Measurements from ENCODE around the gene SLC35B3.
"Not testable (repeated sequence)": the region's sequence is repeated elsewhere in the genome, so short reads cannot be mapped to it uniquely, and the experiment has no call there.

Gene SLC35B3

GRCh38 chr6:8414844-8415243, 20.5 kb downstream of the SLC35B3 start:
- no peak for DNase-seq (ENCODE audit: low read depth)

DNA sequence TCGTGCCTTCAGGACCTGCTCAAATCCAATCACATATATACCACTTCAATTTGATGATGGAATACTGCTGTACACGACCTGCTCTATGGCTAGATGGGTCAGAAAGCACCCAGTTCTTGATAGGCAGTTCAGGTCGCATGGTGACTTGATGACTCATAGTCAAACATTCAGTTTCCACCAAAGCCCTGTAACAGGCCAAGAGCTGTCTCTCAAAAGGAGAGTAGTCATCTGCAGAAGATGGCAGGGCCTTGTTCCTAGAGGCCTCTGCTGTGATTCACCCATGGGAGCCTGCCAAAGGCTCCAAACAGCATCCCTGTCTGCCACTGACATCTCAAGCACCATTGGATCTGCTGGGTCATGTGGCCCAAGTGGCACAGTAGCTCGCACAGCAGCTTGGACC, 29.4 kb downstream of the SLC35B3 start:
- not testable (repeated sequence) for DNase-seq (ENCODE audit: low read depth)

DNA sequence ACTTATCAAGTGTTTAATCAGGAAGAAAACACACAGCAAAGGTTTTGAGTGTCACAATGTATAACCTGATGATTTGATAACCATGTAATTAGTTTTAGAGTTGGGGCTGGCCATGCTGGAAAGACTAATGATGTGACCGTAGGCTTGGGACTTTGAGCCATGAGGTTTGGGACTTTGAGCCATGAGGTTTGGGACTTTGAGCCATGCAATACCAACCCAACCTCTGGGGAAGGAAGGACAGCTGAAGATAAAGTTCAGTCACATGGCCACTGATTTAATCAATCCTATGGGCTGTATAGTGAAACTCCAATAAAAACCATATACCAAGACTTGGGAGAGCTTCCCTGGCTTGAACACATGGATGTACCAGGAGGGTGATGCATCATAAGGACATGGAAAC, 32.8 kb downstream of the SLC35B3 start:
- DNase-seq (ENCODE audit: low read depth): no peak

GRCh38 chr6:8400663-8401062, 34.7 kb downstream of the SLC35B3 start:
- no peak for DNase-seq (ENCODE audit: low read depth)

- DNase-seq (ENCODE audit: low read depth): no peak
Measured at GRCh38 chr6:8392569-8392968, 42.8 kb downstream of the SLC35B3 start.

DNA sequence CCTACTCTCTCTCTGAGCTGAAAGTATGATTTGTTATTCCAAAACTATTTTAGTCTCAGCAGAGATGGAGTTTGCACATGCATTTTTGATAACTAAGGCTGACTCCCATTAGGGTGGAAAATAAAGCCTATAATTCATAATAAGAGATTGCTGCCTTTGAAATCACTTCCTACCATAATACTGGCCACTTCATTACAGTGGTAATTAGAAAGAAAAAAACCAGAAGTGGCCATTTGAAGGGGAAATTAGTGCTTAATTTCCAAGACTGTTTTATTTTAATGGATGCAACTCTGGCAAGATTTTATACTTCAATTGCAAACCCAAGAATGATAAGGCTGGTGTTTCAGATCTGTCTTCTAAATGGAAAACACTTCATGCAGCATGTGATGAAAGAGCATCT, 43.4 kb downstream of the SLC35B3 start:
- no peak for DNase-seq (ENCODE audit: low read depth)

DNA sequence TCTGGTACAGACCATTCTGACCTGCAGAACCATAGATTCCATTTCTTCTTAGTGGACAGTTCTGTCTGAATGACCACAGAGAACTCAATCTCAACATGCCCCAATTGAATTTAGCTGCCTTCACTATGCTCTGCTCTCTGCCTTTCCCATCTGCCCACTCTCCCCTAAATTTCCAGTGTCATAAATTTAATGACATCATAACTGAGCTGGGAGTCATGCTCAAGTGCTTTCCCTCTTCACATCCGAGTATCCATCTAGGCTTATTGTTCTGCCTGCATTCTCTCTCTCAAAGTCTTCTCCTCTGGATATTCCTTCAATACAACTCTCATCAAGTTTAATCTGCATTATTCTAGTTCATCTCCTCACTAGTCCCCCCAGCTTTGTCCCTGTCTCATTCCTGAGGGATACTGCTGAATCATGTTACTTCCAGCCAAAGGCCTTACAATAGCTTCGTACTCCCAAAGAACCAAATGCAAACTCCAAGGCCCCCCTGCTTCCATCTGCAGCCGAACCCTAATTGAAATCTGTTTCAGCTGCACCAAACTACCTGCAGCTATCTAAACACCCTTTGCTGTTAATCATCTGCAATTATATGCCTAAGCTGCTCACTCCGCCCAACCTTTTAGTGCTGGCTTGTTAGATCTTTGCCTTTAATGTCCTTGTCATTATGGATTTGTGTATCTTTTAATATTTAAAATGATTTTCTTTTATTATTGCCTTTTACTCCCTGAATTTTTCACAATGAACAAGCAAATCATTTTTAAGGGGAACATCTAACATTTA, 46.1 kb downstream of the SLC35B3 start:
- no peak for DNase-seq (ENCODE audit: low read depth)

DNA sequence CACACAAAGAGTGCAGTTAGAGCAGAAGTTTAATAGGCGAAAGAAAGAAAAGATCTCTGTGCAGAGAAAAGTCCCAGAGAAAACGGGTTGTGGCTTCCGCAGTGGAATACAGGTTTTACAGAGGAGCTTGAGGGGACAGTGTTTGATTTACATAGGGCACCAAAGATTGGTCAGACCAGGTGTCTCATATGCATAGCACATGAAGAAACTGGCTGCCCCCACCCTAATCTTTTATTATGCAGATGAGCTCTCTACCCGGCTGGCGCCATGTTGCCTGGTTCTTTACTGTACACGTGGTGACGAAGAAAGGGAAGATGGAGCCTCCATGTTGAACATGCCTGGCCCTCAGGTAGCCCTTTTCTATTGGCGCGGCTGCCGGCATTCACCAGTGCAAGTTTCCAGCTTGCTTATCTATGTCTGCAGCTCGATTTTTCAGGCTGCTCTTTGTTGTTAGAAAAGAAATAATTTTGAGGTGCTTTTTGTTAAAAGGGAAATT, 47.4 kb downstream of the SLC35B3 start:
- DNase-seq (ENCODE audit: low read depth): no peak

DNA sequence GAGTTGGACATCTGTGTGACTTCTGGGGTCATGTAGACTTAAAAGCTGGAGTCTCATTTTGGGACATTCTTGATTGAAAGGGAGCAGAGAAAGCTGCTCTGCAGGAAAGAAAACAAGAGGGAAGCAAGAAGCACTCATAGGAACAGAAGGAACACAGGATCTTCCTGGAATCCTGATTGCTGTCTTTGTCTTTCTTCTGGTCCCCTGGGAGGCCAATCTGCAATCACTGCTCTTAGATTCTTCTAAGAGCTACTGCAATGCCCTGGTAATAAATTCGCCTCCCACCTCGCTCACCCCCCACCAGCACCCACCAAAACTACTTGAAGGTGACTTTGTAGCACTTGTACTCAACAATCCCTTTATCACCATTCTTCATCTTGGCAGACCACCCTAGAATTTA, 51.8 kb downstream of the SLC35B3 start:
- DNase-seq (ENCODE audit: low read depth): no peak

- no peak for DNase-seq (ENCODE audit: low read depth)
Measured at GRCh38 chr6:8382434-8382833, 52.9 kb downstream of the SLC35B3 start.

DNA sequence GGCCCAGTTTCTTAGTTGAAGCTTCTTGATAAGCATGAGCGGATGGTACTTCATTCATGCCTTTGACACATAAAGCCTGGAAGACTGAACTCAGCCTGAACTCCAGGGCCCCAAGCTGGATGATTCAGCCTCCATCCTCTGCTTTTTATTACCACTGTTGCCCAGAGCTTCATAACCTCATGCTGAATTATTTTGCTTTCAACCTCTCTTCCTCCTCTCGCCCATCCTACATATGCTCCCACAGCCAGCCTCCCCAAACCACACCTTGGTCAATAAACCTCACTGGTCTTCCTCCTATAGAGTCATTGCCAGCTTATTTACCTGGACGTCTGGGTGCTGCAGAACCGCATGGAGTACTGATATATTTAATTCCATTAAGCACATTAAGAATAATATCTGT, 59.4 kb downstream of the SLC35B3 start:
- no peak for DNase-seq (ENCODE audit: low read depth)
